Stimulated activated CD4-positive, alpha-beta T cell treated with anti-CD3 and anti-CD28 coated beads, Interleukin-1b, Interleukin-23, amount 100 ng/mL, for 1 hour (primary cell): ENCODE results near the gene PSME3IP1.
"Not testable (repeated sequence)": the region's sequence is repeated elsewhere in the genome, so short reads cannot be mapped to it uniquely, and the experiment has no call there.

ENCODE experiments used
- DNase-seq, 2 donors: peaks; one replicate each; pipeline ENCODE4 v3.0.0-alpha.2; 2020; ENCODE audit warnings: low read depth in 2 of 2

PSME3IP1 gene

GRCh38 chr16:57185945-57186871, at the start of gene PSME3IP1, which contains the start of gene RSPRY1:
TSS of gene PSME3IP1 (minus strand) at chr16:57186039. CDS start at chr16:57173854, 12,185 bp downstream.
TSS of gene RSPRY1 (plus strand) at chr16:57186329. CDS start at chr16:57204659, 18,330 bp downstream.
- DNase-seq, result peak; percentile 94 to 96

- no peak for DNase-seq
Measured at GRCh38 chr16:57235128-57236021, 49.5 kb upstream of the PSME3IP1 start.

- no peak for DNase-seq
Measured at GRCh38 chr16:57234707-57235092, 48.9 kb upstream of the PSME3IP1 start.

- DNase-seq, result no peak
Measured at GRCh38 chr16:57233944-57234706, 48.3 kb upstream of the PSME3IP1 start.

- DNase-seq, result no peak
Measured at GRCh38 chr16:57231821-57232350, 46.0 kb upstream of the PSME3IP1 start.

- no peak for DNase-seq
Measured at GRCh38 chr16:57229079-57229478, 43.2 kb upstream of the PSME3IP1 start.

- no peak for DNase-seq
Measured at GRCh38 chr16:57226701-57227621, 41.1 kb upstream of the PSME3IP1 start.

- no peak for DNase-seq
Measured at GRCh38 chr16:57225978-57226377, 40.1 kb upstream of the PSME3IP1 start.

GRCh38 chr16:57224651-57225335, 39.0 kb upstream of the PSME3IP1 start:
- no peak for DNase-seq

- no peak for DNase-seq
Measured at GRCh38 chr16:57223057-57223456, 37.2 kb upstream of the PSME3IP1 start.

GRCh38 chr16:57216968-57217367, 31.1 kb upstream of the PSME3IP1 start:
- no peak for DNase-seq

GRCh38 chr16:57213462-57213861, 27.6 kb upstream of the PSME3IP1 start:
- DNase-seq, result no peak

GRCh38 chr16:57209780-57210179, 23.9 kb upstream of the PSME3IP1 start:
- no peak for DNase-seq

- DNase-seq, result no peak
Measured at GRCh38 chr16:57208926-57209325, 23.1 kb upstream of the PSME3IP1 start.

- DNase-seq, result no peak
Measured at GRCh38 chr16:57204675-57205074, 18.8 kb upstream of the PSME3IP1 start.

- no peak for DNase-seq
Measured at GRCh38 chr16:57203451-57203850, 17.6 kb upstream of the PSME3IP1 start.

- no peak for DNase-seq
Measured at GRCh38 chr16:57202095-57202886, 16.5 kb upstream of the PSME3IP1 start.

GRCh38 chr16:57200926-57201325, 15.1 kb upstream of the PSME3IP1 start:
- DNase-seq, result not testable (repeated sequence)

- DNase-seq, result not testable (repeated sequence)
Measured at GRCh38 chr16:57200321-57200720, 14.5 kb upstream of the PSME3IP1 start.
